ENCODE results near the gene ZNF618.

DNA sequence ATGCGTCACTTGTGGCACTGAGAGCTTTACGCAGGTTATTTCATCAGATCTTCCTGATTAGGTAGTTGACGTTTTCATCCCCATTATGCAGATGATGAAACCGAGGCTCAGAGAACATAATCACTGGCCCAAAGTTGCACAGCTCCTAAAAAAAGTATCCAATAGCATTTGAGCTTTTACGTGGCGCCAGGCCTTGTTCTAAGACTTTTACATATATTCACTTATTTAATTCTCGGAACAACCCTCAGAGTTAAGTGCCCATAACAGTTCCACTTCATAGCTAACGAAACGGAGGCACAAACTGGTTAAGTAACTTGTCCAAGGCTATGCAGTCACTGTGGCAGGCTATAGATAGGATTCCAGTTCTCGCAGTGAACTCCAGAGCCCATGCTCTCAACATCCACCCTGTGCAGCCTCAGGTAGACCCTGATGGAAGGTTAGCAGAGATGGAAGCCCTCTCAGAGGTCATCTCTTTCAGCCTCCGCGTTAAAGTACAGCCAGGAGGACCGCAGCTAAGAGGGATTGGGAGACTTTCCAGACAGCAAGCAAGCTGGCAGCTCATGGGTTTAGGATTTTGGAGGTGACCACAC lies 162.7 kb downstream of the ZNF618 start:
- TF ChIP-seq POLR2AphosphoS5 (IDR thresholded peaks at IDR 0.05; ENCODE audit: low read depth, low read length) (no peak), TAF1 (IDR thresholded peaks at IDR 0.05; ENCODE audit: borderline replicate concordance, low read depth, low read length) (no peak)

Measured in GM12892 (cell line).